Measurements from ENCODE around the gene GSTM3. TPM values are rescaled to one million over a fixed set of nuclear protein-coding genes. Genes with fewer than 3 reads are reported as not detected.

The GSTM3 gene
- total and polyA plus RNA-seq, 2 of the 13 experiments (the other 11 are each of a cell fraction or from before 2014, with no cell fraction given) = 127 to 142 TPM

- H3K4me1 ChIP-seq (ENCODE audit: insufficient read depth, low read length) = peaks cover 41% of the 10 kb centered on the region
- no peak overlapping the region for H3K4me2 ChIP-seq (ENCODE audit: low read depth, low read length)
- H3K4me3 ChIP-seq (replicated peaks in 1 of 3; ENCODE audit: insufficient read depth in 1 of 3, low read depth in 2 of 3, low read length in 3 of 3) = no peak overlapping the region
- in situ Hi-C loops (cut with HindIII; ENCODE audit: extremely low pct_ligation_motif_present, low pct_unique_long_range_greater_than_20kb) (no loop called here), intact Hi-C loops (cut with micrococcal nuclease; ENCODE audit: unreplicated experiment) (no loop called here)
- no peaks in the 10 kb centered on the region for H4K20me1 ChIP-seq (ENCODE audit: insufficient read depth, low read length)
- H3K79me2 ChIP-seq (ENCODE audit: insufficient read depth, low read length) = no peaks in the 10 kb centered on the region
- POLR2A ChIA-PET = no interaction called here
- no peaks in the 10 kb centered on the region for H3K36me3 ChIP-seq (replicated peaks in 1 of 2; ENCODE audit: control insufficient read depth in 1 of 2, insufficient read depth in 2 of 2, low read length in 2 of 2)
- TF ChIP-seq TFDP1 (CRISPR knock-in tag; IDR thresholded peaks at IDR 0.05; ENCODE audit: borderline replicate concordance) (no peak), SAP130 (CRISPR knock-in tag; IDR thresholded peaks at IDR 0.05; ENCODE audit: low read depth) (no peak), ZNF234 (CRISPR knock-in tag; conservative IDR thresholded peaks at IDR 0.05) (no peak), ZNF260 (CRISPR knock-in tag; IDR thresholded peaks at IDR 0.05; ENCODE audit: borderline replicate concordance, low read depth) (no peak), THAP11 (CRISPR knock-in tag; IDR thresholded peaks at IDR 0.05) (no peak), ZNF44 (CRISPR knock-in tag; IDR thresholded peaks at IDR 0.05) (no peak), ZNF709 (CRISPR knock-in tag; IDR thresholded peaks at IDR 0.05) (no peak), MEIS1 (CRISPR knock-in tag; IDR thresholded peaks at IDR 0.05; ENCODE audit: borderline replicate concordance) (no peak), SRSF9 (IDR thresholded peaks at IDR 0.05; ENCODE audit: borderline replicate concordance, insufficient read depth, low read depth, low read length, poor library complexity, severe bottlenecking) (no peak), ZMAT5 (CRISPR knock-in tag; IDR thresholded peaks at IDR 0.05; ENCODE audit: borderline replicate concordance, low read depth) (no peak), NRL (CRISPR knock-in tag; IDR thresholded peaks at IDR 0.05; ENCODE audit: borderline replicate concordance) (no peak), ZBTB38 (CRISPR knock-in tag; IDR thresholded peaks at IDR 0.05) (no peak)
- H3K27me3 ChIP-seq (ENCODE audit: control insufficient read depth in 1 of 2, insufficient read depth in 2 of 2, low read length in 2 of 2) = peaks cover 0 to 3% of the 10 kb centered on the region in 2 experiments; a peak in 3 of 5 replicates
- peaks cover 2% of the 10 kb centered on the region for H3K9me3 ChIP-seq (ENCODE audit: low read length)
- no peak overlapping the region for H3K27ac ChIP-seq (ENCODE audit: extremely low read length, insufficient read depth, low read length)
- H3K9ac ChIP-seq (ENCODE audit: insufficient read depth, low read depth, low read length) = no peak overlapping the region
- no peak for ATAC-seq
- 64% methylated on average over 5 of the region's 5 CpGs for WGBS (ENCODE audit: low lambda C conversion rate)
- CTCF ChIA-PET (ENCODE audit: low intra/inter-chr PET ratio, low total read pairs) = no interaction called here
- DNase-seq (ENCODE audit: low spot score) = no peak
- no peak for FAIRE-seq
- H2AFZ ChIP-seq (ENCODE audit: low read length) = no peak overlapping the region
- no TSS peak for BruUV-seq (replicated peaks)
These were observed 45.3 kb upstream of the GSTM3 start for GRCh38 chr1:109786112-109786480.

Measured in HepG2 (cell line).